Activated CD8-positive, alpha-beta memory T cell treated with anti-CD3 and anti-CD28 coated beads, Interleukin-2, amount 50 U/mL, for 1 hour (primary cell): ENCODE data around the gene MTMR6.

Experiments
- DNase-seq: peaks from one replicate; pipeline ENCODE4 v3.0.0-alpha.2; 2020; ENCODE audit errors: extremely low read depth

Gene MTMR6

DNA sequence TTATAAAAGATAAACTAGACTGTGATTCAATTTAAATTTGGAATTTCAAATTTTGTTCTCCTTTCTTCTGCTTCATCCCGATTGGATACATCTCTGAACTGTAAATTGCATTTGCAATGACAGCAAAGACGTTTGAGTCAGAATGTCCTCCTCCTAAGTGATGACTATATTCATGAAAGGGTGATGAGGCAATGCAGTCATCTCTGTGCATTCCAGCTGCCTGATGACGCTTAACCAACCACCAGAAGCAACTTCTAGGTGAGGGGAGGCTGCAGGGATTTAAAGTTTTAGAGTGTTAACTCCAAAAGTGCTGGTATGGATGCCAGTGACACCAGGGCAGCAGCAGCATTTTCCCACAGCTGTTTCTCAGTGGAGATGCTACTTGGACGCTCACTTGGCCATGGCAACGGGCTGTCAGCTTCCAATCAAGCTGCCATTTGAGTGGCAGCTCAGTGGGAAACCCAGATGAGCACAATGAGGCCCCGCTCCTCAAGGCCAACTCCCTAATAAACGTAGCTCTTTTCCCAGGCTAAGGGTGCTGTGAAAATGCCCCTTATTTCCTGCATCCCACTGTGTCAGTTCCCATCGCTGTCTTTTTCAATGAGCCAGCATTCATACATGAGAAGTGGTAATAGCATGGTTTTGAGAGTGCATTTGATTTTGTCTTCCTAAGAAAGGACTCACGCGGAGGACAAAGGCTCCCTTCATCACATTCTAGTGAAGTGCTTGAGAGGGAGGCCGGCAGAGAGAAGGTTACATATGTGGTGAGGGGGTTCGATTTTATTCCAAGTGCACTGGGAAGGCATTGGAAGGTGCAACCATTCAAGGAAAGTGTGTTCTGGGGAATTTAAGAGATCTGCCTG is 70.0 kb downstream of the MTMR6 start:
- no peak for DNase-seq

DNA sequence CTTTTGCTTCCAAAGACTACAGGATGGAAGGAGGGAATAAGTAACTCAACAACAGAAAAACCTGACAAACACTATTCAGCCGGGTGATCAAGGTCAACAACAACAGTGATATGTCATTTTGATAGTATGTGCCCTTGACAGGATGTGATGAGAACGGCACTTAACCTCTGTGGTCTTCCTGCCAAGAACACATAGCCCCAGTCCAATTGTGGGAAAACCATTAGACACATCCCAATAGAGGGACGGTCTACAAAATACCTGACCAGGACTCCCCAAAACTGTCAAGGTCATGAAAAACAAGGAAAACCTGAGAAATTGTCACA is 72.1 kb downstream of the MTMR6 start:
- no peak for DNase-seq

DNA sequence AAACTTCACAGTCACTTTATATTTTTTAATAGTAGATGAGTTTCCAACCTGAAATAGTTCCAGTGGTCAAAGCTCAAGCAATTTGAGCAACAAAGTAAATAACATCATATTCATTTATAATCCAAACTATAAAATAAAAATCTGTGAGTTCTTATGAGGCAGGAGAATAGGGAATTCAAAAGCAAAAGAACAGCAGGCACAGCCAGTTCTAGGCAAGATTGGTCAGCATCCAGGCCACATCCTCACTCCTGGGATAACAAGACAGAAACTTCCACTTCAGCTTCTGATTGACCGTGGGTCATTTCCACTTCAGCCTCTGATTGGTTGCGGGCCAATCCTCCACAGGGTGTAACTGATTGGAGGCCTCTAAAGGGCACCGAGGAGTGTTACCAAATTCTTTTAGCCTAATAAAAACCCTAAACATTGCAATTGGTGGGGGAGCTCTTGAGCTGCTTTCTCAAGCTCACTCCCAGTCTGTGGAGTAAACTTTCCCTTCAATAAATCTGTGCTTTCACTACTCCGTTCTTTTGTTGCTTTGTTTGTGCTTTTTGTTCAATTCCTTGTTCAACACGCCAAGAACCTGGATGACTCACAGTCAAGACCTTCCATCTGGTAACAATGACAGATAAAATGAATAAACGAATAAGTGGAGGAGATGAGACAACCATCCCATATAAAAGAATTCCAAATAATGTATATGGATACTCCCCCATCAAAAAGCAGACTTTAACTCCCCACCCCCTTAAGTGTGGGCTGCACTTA is 72.6 kb downstream of the MTMR6 start:
- no peak for DNase-seq

DNA sequence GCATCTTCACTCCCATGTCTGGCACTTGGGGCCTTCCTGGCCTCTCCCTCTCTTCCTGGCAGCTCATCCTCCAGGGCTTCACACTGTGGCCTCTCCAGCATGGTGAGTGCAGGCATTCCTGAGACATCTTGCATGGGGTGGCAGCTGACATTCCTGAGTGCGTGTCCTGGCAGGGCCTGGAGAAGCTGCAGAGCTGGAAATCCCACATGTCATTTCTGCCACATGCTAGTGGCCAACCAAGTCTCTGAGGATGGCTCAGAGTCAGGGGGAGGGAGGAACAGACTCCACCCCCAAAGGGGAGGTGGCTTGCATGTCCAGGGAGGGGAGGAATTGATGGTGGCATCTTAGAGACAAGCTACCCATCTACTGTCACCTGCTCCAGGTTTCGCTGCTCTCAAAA is 73.6 kb downstream of the MTMR6 start:
- DNase-seq = no peak

- no peak for DNase-seq
These were observed 76.3 kb downstream of the MTMR6 start for GRCh38 chr13:25210842-25211569.

- no peak for DNase-seq
These were observed 79.9 kb downstream of the MTMR6 start for GRCh38 chr13:25207291-25207810.

DNA sequence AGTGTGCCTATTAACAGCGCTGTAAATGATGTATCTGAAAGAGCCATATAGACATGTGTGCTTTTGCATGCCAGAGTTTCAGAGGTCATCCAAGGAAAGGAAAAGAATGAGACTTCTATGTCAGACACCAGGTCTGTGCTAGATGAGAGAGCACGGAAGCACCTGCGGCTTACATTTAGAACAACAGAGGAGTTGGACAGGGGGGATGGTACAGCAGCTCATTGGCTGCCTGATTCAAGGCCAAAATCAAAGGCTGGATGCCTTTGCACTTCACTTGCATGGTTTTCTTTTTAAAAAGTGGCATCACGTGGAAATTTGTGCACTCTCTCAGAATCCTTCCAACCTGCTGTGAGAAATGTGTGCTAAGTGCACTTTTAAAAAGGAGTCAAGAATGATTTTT is 82.4 kb downstream of the MTMR6 start:
- DNase-seq = peak; percentile 5

DNA sequence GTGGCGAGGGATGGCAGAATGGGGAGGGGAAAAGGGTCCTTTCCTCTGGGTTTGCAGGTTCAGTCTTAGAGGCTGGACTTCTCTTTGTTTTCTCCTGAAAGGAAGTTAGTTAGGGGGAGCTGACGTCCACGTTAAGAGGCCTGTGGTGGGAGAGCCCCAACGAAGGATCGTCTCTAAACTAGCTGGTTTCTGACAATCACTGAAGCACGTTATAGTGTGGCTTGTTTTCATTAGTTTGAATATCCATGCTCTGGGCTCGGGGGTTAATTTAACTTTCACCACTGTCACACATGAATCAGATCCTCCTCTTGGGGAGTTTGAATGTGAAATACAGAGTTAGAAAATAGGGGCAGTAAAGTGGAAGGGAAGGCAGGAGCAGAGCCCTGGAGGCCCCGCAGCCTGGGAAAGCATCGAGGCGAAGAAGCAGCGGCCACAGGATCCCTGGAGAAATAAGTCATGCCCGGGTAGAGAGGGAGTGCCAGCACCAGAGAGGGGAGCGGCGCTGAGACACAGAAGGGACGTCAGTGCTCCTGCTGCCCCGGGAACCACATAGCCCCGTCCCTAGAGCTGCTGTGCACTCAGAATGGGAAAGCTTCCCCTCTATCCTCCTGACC is 84.1 kb downstream of the MTMR6 start:
- DNase-seq = no peak

DNA sequence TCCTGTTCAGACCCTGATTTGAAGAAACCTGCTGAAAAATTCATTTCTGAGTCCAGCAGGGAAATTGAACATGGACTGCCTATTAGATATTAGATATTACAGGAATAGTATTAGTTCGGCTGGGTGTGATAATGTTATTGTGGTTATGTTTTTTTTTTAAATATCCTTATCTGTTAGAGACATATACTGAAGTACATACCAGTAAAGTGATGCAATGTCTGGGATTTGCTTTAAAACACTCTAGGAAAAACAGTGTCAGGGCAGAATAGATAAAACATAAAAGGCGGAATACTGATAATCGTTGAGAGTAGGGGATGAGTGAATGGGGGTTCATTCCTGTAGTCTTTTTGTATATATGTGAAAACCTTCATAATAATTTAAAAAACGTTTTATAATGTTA is 86.5 kb downstream of the MTMR6 start:
- DNase-seq = no peak

DNA sequence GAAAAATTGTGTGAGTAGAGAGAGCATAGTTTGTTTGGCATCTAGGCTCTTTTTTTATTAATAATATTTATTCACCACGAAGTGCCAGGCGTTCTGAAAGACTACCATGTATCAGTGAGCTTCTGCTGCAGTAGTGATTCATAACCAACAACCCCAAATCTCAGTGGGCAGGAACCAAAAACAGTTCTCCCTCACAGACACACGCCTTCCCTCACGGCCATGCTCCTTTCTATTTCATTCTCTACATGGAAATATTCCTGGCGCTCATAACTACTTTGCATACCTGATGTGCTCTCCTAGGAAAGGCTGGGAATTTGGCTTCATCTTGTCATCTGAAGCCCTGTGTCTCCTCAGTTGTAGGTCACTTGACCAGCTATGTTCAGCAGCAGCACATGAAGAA is 88.6 kb downstream of the MTMR6 start:
- DNase-seq = no peak

GRCh38 chr13:25196971-25197370 is 90.3 kb downstream of the MTMR6 start:
- DNase-seq = no peak
